Measurements from ENCODE around the gene RRBP1.

- no peak for TF ChIP-seq CTCF (IDR thresholded peaks at IDR 0.05; ENCODE audit: low read depth, low read length)
- no peak for TF ChIP-seq EZH2phosphoT487 (IDR thresholded peaks at IDR 0.05; ENCODE audit: low read depth)
Observed at GRCh38 chr20:17674722-17675518, 7.1 kb downstream of the RRBP1 start.

Measured in OCI-LY3 (cell line).